GM18858 (cell line): ENCODE measurements around the gene TPBG.

Experiments
- ATAC-seq: cut with Tn5 transposase; IDR thresholded peaks from one replicate; pipeline ENCODE4 v1.9.1; 2021; ENCODE audit not compliant: unreplicated experiment

The TPBG gene, protein sequence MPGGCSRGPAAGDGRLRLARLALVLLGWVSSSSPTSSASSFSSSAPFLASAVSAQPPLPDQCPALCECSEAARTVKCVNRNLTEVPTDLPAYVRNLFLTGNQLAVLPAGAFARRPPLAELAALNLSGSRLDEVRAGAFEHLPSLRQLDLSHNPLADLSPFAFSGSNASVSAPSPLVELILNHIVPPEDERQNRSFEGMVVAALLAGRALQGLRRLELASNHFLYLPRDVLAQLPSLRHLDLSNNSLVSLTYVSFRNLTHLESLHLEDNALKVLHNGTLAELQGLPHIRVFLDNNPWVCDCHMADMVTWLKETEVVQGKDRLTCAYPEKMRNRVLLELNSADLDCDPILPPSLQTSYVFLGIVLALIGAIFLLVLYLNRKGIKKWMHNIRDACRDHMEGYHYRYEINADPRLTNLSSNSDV

DNA sequence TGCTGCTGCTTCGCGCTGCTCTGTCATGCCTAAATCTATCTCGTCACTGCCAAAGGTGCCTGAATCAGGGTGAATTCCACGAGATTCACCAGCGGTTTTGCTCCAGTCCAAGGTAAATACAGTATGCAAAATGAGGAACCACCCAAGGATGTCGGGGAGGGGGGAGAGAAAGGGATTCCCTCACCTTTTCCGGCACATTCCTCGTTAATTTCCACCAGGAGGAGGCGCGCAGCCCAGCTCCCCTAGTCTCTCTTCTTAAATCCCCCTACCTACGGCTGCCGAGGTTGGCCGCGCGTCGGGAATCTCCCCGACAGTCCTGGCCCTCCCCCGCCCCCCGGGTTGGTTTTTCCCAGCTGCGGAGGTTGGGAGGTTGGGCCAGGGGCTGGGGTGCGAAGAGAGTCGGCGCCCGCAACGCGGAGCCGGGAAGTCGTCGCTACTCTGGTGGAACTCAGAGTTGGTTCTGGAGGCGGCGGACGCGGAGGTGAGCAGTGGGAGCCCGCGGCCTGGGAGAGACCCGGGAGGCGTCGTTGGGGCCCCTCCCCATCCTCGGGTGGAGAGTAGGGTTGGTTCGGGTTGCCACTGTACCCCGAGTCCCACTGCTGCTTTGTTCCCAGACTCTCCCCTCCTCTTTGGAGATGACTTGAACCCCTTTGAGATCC, at the start of gene TPBG:
TPBG (plus strand) TSS at position 390 of the 659 bp plus-strand sequence. CDS start 1,145 bp downstream, outside the sequence.
- no peak for ATAC-seq

DNA sequence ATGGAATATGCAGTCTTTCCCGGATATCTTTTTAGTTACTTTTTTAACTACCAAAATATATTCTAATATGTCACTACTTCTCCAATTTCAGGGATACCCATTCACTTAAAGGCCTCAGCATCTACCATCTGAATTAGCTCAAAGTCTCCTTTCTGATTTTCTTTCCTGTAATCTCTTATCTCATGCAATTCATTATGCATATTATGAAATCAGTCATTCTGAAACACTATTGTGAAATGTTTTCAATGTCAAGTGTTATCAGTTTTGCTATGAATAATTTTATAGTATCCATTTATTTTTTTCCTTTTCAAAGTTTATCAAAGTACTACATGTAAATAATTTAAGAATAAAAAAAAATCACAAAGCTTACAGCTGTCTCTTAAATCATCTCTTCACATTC, 41.2 kb upstream of the TPBG start:
- ATAC-seq = no peak

DNA sequence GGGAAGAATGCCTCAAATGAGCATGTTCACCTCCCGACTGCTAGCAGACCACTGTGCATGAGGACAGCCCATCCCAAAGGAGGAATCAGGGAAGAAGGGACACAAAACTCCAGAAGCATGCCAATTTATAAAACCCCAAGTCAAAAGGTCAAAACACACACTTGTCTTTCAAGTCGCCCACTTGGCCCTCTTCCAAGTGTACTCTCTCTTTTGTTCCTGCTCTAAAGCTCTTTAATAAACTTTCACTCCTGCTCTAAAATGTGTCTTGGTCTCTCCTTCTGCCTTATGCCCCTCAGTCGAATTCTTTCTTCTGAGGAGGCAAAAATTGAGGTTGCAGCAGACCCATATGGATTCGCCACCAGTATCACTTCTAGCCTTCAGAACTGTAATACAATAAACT, 33.9 kb upstream of the TPBG start:
- no peak for ATAC-seq

DNA sequence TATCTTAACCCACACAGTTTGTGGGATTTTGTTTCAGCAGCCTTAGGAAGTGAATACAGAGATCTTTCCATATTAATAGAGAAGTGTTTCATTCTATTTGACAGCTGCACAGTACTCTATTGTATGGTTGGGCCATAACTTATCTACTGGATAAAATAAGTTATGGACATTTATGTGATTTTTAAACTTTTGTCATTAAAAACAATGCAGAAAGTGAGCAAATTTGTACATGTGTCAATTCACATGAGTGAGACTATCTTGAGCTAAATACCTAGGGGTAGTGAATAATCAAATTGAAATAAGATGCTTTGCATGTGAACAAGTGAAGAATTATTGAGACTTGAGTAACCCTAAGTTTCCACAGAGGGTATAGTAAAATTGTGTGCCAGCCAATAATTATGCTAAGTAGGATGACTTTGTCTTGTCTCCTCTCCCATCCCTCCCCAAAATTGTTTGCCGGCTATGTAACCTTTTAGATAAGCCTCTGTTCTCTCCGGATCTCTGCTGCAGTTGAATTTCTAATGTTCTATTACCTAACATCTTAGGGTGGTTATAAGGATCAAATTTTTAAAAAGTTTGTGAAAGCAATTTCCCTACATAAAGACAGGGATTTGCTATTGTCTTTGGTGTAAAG, 33.3 kb upstream of the TPBG start:
- no peak for ATAC-seq

DNA sequence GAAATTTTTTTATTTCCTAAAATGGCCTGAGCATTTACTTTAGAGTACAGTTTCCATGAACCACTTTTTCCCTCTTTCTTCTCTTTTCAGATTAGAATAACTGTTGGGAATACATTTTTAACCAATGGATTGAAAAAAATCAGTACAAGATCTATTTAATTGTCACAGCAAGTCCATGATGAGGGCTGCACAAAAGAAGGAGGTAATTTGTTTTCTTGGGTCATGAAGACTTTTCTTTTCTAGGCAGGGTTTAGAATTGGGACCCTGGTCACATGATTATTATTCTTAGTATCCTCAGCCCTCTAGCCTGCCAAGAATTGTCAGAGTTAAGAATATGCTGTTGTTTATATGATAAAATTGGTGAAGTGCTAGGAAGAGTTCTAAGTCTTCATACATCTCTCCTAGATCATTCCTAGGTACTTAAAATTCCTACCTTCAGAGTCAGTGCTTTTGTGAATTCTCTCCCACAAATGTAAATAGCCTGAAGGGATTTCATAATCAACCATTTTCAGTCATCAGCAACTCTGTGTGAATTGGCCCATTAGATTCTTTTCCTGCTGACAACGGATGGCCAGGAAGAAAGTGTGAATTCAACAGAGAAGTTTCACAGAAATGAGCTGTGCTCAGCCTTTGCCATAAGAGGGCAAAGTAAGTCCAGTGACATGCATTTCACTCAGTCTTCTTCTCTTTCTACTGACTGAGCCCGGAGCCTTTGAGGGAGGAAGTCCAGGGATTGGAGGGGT, 32.4 kb upstream of the TPBG start:
- no peak for ATAC-seq

DNA sequence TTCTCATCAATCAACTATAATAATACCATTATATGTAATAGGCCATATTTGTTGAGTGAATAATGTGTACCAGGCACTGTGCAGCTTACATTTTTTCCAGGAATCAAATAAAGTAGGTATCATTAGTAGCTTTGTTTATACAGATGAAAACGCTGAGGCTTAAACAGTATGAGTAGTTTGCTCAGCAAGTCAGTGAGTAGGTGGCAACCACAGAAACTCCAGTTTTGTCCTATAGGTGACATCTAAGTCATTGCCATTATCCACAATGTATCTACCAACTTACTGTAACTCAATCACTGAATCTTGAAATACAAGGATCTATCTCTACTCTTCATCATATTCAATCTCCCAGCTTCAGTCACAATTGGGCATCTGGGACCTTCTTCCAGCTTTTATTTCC, 29.8 kb upstream of the TPBG start:
- no peak for ATAC-seq

- ATAC-seq = no peak
Observed at GRCh38 chr6:82337688-82338257, 25.8 kb upstream of the TPBG start.

DNA sequence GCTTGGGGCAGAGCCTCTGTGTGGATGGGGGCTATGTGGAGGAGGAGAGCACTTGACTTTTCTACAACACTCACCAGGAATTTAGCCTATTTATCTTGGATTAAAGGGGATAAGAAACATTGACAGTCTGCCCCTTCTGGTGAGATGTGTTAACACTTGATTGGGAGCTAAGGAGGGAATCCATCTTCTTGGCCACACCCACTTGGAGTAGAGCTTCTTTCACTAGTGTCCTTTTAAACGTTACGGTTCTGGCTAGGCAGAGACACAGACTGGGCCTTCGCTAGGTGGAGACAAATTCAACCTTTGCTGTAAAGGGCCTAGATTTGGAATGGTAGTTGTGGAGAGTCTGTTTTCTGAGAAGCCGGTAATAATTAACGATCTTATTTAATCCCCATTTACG, 15.5 kb upstream of the TPBG start:
- ATAC-seq = no peak

DNA sequence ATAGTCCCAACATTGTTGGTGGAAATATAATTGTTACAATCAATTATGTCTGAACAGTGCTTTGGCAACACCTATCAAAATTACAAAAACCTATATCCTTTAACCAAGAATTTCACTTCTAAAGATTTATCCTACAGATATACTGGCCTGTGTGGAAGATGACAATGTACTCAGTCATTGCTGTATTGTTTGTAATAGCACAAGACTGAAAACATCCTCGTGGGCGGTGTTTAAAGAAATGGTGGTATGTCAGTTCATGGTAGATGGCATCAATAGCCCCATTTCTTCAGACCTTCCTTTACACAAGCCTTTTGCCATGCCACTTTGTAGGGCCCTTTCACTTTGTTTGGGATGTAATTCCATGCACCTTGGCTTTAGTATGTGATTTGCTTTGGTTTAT, 9.8 kb upstream of the TPBG start:
- ATAC-seq = no peak

GRCh38 chr6:82360552-82360951, 3.1 kb upstream of the TPBG start:
- no peak for ATAC-seq

- ATAC-seq = no peak
Observed at GRCh38 chr6:82361631-82362030, 2.0 kb upstream of the TPBG start.

DNA sequence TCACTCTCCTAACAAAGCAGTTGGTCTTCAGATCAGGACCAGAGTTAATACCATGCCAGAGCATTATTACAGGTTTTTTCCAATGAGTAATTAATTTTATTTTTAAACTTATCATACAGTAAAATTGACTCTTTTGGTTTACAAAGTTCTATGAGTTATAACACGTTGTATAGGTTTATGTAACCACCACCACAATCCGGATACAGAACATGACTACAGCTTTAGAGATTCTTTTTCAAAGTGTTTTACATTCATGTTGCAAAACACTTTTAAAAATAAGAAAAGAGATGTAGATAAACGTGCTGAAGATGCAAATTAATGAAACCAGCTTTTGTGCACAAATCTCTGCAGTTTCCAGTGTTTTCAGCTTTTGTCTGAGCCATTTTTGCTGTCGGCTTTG, 1.5 kb upstream of the TPBG start:
- no peak for ATAC-seq

DNA sequence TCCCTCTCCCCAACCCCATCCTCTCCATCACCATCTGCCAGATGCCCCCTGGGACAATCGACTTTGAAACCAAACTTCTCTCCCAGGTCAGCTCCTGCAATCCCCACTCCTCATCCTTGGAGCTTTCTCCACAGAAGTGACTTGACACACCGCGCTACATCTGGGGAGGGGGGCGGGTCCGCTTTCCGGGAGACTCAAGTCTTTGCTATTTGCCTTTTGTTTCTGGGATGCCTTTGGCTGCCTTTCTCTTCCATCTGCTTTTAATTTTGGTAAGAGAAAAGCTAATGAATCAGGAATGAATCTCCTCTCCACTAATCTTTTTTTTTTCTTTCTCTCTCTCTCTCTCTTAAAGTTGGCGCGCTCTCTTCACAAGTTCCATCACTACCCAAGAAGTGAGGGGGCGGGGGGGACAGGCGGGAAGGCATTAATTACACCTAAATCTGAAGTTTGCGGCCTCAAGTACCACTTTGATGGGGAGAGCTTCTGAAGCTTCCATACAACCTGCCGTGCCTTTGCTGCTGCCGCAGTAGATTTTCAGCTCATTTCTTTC, 664 bp upstream of the TPBG start:
- no peak for ATAC-seq

- no peak for ATAC-seq
Observed at GRCh38 chr6:82364087-82365015, 734 bp downstream of the TPBG start.

DNA sequence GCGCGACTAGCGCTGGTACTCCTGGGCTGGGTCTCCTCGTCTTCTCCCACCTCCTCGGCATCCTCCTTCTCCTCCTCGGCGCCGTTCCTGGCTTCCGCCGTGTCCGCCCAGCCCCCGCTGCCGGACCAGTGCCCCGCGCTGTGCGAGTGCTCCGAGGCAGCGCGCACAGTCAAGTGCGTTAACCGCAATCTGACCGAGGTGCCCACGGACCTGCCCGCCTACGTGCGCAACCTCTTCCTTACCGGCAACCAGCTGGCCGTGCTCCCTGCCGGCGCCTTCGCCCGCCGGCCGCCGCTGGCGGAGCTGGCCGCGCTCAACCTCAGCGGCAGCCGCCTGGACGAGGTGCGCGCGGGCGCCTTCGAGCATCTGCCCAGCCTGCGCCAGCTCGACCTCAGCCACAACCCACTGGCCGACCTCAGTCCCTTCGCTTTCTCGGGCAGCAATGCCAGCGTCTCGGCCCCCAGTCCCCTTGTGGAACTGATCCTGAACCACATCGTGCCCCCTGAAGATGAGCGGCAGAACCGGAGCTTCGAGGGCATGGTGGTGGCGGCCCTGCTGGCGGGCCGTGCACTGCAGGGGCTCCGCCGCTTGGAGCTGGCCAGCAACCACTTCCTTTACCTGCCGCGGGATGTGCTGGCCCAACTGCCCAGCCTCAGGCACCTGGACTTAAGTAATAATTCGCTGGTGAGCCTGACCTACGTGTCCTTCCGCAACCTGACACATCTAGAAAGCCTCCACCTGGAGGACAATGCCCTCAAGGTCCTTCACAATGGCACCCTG, 1.6 kb downstream of the TPBG start:
- ATAC-seq = no peak

GRCh38 chr6:82367704-82368103, 4.1 kb downstream of the TPBG start:
- ATAC-seq = no peak

DNA sequence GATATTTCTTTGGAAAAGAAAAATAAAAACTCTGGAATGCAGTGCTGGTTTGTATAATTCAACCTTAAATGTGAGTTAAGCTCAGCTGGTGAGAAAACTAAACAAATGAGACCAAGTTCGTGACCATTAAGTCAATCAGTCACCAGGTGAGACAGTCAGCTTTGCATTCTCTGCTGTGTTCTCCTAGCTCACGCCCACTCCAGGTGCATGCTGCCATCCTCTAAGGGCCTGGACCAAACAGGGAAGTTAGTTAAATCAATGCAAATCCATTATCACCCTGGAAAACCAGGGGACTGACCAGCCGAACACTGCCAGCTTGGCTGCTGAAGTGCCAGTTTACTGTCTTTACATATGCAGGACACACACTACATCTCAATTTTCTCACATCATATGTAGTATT, 7.2 kb downstream of the TPBG start:
- ATAC-seq = no peak

DNA sequence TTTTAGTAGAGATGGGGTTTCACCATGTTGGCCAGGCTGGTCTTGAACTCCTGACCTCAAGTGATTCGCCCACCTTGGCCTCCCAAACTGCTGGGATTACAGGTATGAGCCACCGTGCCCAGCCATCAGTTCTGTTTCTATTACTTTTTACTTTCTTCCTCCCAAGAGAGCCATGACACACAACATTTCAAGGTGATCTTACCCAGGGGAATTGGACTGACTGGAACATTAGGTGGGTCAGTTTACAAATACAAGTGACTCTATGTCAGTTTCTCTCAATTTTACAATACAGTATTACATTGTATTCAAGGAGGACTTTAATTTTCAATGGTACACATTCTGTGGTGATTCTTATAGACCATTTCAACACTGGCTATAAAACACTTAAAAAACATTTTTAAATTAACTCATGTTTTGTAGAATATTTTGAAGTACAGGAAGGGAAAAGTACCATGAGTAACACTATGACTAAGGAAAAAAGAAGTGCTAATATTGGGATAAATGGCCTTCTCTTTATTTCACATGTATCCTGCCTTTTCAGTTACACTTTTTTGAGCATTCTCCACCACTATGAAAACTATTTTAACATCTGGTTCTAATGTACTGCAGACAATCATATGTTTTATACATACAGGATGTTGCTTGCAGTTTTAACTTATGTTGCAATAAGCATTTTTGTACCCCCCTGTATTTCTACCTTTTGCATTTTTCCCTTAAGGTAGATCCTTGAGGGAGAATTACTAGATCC, 8.4 kb downstream of the TPBG start:
- no peak for ATAC-seq
